K562 (cell line): ENCODE measurements around the gene TNNT2. TPM values are rescaled to one million over a fixed set of nuclear protein-coding genes. Genes with fewer than 3 reads are reported as not detected.

Source experiments
- ATAC-seq: fragments of 200-7000 bp; cut with Tn5 transposase; 3 replicates; pipeline ENCODE4 v1.9.1; 2020; ENCODE audit warnings: moderate library complexity
- BruUV-seq: library from RNA; stranded (reverse); fragments of 400-500 nt; replicated peaks from 2 replicates; lab custom pipeline; 2021; lab: Mats Ljungman, UMichigan
- CTCF ChIA-PET: fragments of 300-600 bp; formaldehyde crosslinking; extraction: SDS; loops from one replicate; lab custom pipeline; 2021; ENCODE audit warnings: low intra/inter-chr PET ratio; lab: Yijun Ruan, JAX
- POLR2A ChIA-PET: fragments of 300-600, 350-650 bp; sonication (Branson Sonifier 250); formaldehyde crosslinking; extraction: SDS; loops from one replicate; lab custom pipeline; 2021; ENCODE audit warnings: antibody characterized with exemption, inconsistent platforms; lab: Yijun Ruan, JAX
- DNase-seq, 4 experiments: peaks; one replicate each; pipeline versions ENCODE4 v3.0.0 to v3.0.0-alpha.2; 2011 to 2018; ENCODE audit warnings: low spot score in 3 of 4, mixed read lengths in 3 of 4; ENCODE audit errors: extremely low read depth in 1 of 4
- FAIRE-seq: peaks from 2 replicates; lab custom pipeline; 2011; peaks lifted over from hg19 to GRCh38; lab: Jason Lieb, UNC
- H2AFZ ChIP-seq: 2 replicates; pipeline ENCODE4 v1.6.0; 2011; ENCODE audit warnings: low read depth, low read length, control low read depth, inconsistent platforms
- H3K27ac ChIP-seq: fragments of 200-600 bp; 3 replicates; pipeline ENCODE4 v1.8.0; 2011; ENCODE audit warnings: low read depth, mild to moderate bottlenecking, control low read depth, inconsistent platforms, low read length, moderate library complexity, mixed read lengths; ENCODE audit errors: extremely low read depth
- H3K27me3 ChIP-seq, 2 experiments: fragments of 300-600 bp in 1 of 2; 2 replicates in 1 of 2; 3 replicates in 1 of 2; pipeline versions ENCODE4 v1.6.0 to v1.8.0; 2011; ENCODE audit warnings: inconsistent platforms in 2 of 2, low read length in 2 of 2, mild to moderate bottlenecking in 1 of 2, mixed read lengths in 1 of 2, moderate library complexity in 1 of 2; ENCODE audit not compliant: control insufficient read depth in 2 of 2, insufficient read depth in 2 of 2
- H3K36me3 ChIP-seq: fragments of 300-600 bp; 3 replicates; pipeline ENCODE4 v1.8.0; 2011; ENCODE audit warnings: mild to moderate bottlenecking, low read length, inconsistent platforms; ENCODE audit not compliant: control insufficient read depth, insufficient read depth
- H3K4me1 ChIP-seq, 2 experiments: fragments of 200-600 bp in 1 of 2; replicated peaks in 1 of 2; 2 replicates in 1 of 2; 3 replicates in 1 of 2; pipeline versions ENCODE4 v1.5.1 to v1.8.0; 2011; ENCODE audit warnings: inconsistent platforms in 2 of 2, low read length in 2 of 2, mild to moderate bottlenecking in 1 of 2, mixed read lengths in 1 of 2, moderate library complexity in 1 of 2; ENCODE audit not compliant: control insufficient read depth in 2 of 2, insufficient read depth in 2 of 2
- H3K4me2 ChIP-seq: 2 replicates; pipeline ENCODE4 v1.6.1; 2011; ENCODE audit warnings: low read length, control low read depth, inconsistent platforms, mixed read lengths; ENCODE audit not compliant: insufficient read depth
- H3K4me3 ChIP-seq: fragments of 200-600 bp; sonication (generic), shearing (Covaris generic); 2 replicates; pipeline ENCODE4 v1.5.1; 2016; ENCODE audit warnings: control low read depth, inconsistent platforms
- H3K79me2 ChIP-seq: fragments of 200-600 bp; 3 replicates; pipeline ENCODE4 v1.8.0; 2011; ENCODE audit warnings: low read length, inconsistent platforms; ENCODE audit not compliant: control insufficient read depth, insufficient read depth
- H3K9ac ChIP-seq, 2 experiments: 2 replicates each; pipeline versions ENCODE4 v1.6.0 to v1.6.1; 2011; ENCODE audit warnings: low read depth in 2 of 2, low read length in 2 of 2, control low read depth in 1 of 2, inconsistent platforms in 1 of 2, mild to moderate bottlenecking in 1 of 2, mixed read lengths in 1 of 2; ENCODE audit not compliant: insufficient read depth in 1 of 2
- H3K9me1 ChIP-seq: one replicate; pipeline ENCODE4 v1.6.0; 2011; ENCODE audit warnings: inconsistent platforms, mild to moderate bottlenecking, low read length, moderate library complexity; ENCODE audit not compliant: control insufficient read depth, insufficient read depth
- H3K9me3 ChIP-seq: replicated peaks from 2 replicates; pipeline ENCODE4 v1.5.1; 2011; ENCODE audit warnings: low read depth, low read length, inconsistent platforms; ENCODE audit not compliant: control insufficient read depth, insufficient read depth
- H4K20me1 ChIP-seq: replicated peaks from 2 replicates; pipeline ENCODE4 v1.6.1; 2011; ENCODE audit warnings: low read length, inconsistent platforms, mixed read lengths; ENCODE audit not compliant: control insufficient read depth, insufficient read depth
- CREM ChIP-seq: IDR thresholded peaks from 2 replicates; pipeline ENCODE4 v1.6.1; 2014; ENCODE audit warnings: antibody characterized with exemption, low read depth
- ESRRA ChIP-seq: fragments of 450-650 bp; IDR thresholded peaks from 2 replicates; pipeline ENCODE4 v1.6.1; 2014; ENCODE audit warnings: low read depth, mild to moderate bottlenecking, moderate library complexity, borderline replicate concordance
- GATA2 ChIP-seq: sonication (generic); formaldehyde crosslinking; IDR thresholded peaks from 2 replicates; pipeline ENCODE4 v1.4.0; 2020; ENCODE audit warnings: mild to moderate bottlenecking, missing genetic modification reagents
- GMEB1 ChIP-seq: fragments of 250-450 bp; sonication (Bioruptor Pico); IDR thresholded peaks from 2 replicates; pipeline ENCODE4 v1.4.0; 2020; ENCODE audit warnings: mild to moderate bottlenecking
- HDAC8 ChIP-seq: fragments of 450-650 bp; IDR thresholded peaks from 2 replicates; pipeline ENCODE4 v1.6.1; 2016; ENCODE audit warnings: mild to moderate bottlenecking, missing genetic modification characterization, moderate library complexity, missing compliant biosample characterization
- NUFIP1 ChIP-seq: fragments of 450-650 bp; IDR thresholded peaks from 2 replicates; pipeline ENCODE4 v1.6.1; 2018; ENCODE audit not compliant: partially characterized antibody
- PRDM10 ChIP-seq: fragments of 450-650 bp; IDR thresholded peaks from 2 replicates; pipeline ENCODE4 v1.6.1; 2018; ENCODE audit not compliant: partially characterized antibody
- PRPF4 ChIP-seq: fragments of 200-400 bp; formaldehyde crosslinking; IDR thresholded peaks from one replicate; pipeline ENCODE4 v1.6.1; 2017; ENCODE audit warnings: low read length, low read depth, mild to moderate bottlenecking; ENCODE audit not compliant: insufficient read depth, poor library complexity, severe bottlenecking
- SLC30A9 ChIP-seq: fragments of 250-450 bp; sonication (Bioruptor Pico); IDR thresholded peaks from 2 replicates; pipeline ENCODE4 v1.8.0; 2022; ENCODE audit warnings: mild to moderate bottlenecking, moderate library complexity
- ZBTB11 ChIP-seq, 3 experiments: fragments of 200-800 bp in 1 of 3; fragments of 250-450 bp in 1 of 3; fragments of 450-650 bp in 1 of 3; sonication (Bioruptor Pico) in 1 of 3; sonication (Bioruptor generic) in 1 of 3; formaldehyde crosslinking in 1 of 3; IDR thresholded peaks; 2 replicates each; pipeline versions ENCODE4 v1.6.1 to v1.8.0; 2016 to 2022; ENCODE audit warnings: mild to moderate bottlenecking in 2 of 3, missing genetic modification characterization in 2 of 3, missing compliant biosample characterization in 1 of 3, moderate library complexity in 1 of 3
- ZNF140 ChIP-seq: fragments of 250-450 bp; sonication (Bioruptor Pico); IDR thresholded peaks from 2 replicates; pipeline ENCODE4 v1.8.0; 2021; ENCODE audit warnings: moderate library complexity, mild to moderate bottlenecking, inconsistent platforms
- ZNF274 ChIP-seq: IDR thresholded peaks from 2 replicates; pipeline ENCODE4 v1.6.1; 2011; ENCODE audit warnings: low read depth, mild to moderate bottlenecking, low read length, moderate library complexity, borderline replicate concordance
- WGBS: fragments of 100-300 bp; shearing (Covaris generic); methylation state at CpG from one replicate; pipeline ENCODE4 v1.1.6; 2016; ENCODE audit warnings: low coverage, mixed read lengths; ENCODE audit not compliant: insufficient coverage; ENCODE audit errors: missing lambda C conversion rate; 5-methylcytosine and 5-hydroxymethylcytosine counted together
- in situ Hi-C: fragments of 300-500 bp; cut with MboI; formaldehyde crosslinking; loops from 4 replicates; pipeline ENCODE4 v1.15.0; 2018; ENCODE audit warnings: inconsistent platforms, mixed read lengths
- intact Hi-C: fragments of 100-400 bp; cut with micrococcal nuclease; formaldehyde crosslinking; loops from 2 replicates; pipeline ENCODE4 v1.14.2; 2022
- polyA plus RNA-seq, 8 experiments: library from polyadenylated mRNA; depleted of rRNA in 4 of 8; stranded (reverse) in 5 of 8; unstranded in 3 of 8; fragments of >200 nt; fragmentation: Nextera tagmentation in 2 of 8; fragmentation: Illumina TruSeq in 1 of 8; extraction: Ambion mirVana in 2 of 8; extraction: Trizol in 1 of 8; gene quantifications; 2 replicates each; pipeline versions ENCODE4 v1.2.1 to v1.2.3, GENCODE V29; 2011 to 2014; ENCODE audit warnings: inconsistent platforms in 1 of 8, missing spikeins in 1 of 8
- total RNA-seq, 7 experiments: library from RNA; depleted of rRNA in 6 of 7; stranded (reverse); fragments of >200 nt in 6 of 7; fragmentation: Illumina TruSeq in 2 of 7; extraction: Trizol in 2 of 7; gene quantifications; 2 replicates each; pipeline versions ENCODE4 v1.2.1 to v1.2.3, GENCODE V29; 2011 to 2021; ENCODE audit warnings: low replicate concordance in 1 of 7

Gene TNNT2
- total and polyA plus RNA-seq, 9 of the 15 experiments (the other 6 are each of a cell fraction or from before 2014, with no cell fraction given) = not detected

GRCh38 chr1:201404722-201405483, 27.4 kb upstream of the TNNT2 start:
- WGBS = 0% methylated on average over 11 of the region's 11 CpGs
- POLR2A ChIA-PET = interaction anchor here (0.6 to 1.1 kb wide), 3 partner anchors 46 to 89 kb away, joined by 3 to 5 read pairs (median 3); no protein-coding TSS in a partner anchor
- no peak for FAIRE-seq
- TF ChIP-seq NUFIP1 = no peak
- no peak for TF ChIP-seq GATA2
- TF ChIP-seq ZNF140 = no peak
- TF ChIP-seq PRPF4 = no peak
- TF ChIP-seq ZBTB11 (CRISPR knock-in tag; IDR thresholded peaks at IDR 0.05) = no peak
- TF ChIP-seq ZNF274 = no peak
- TF ChIP-seq ESRRA = no peak
- TF ChIP-seq SLC30A9 = no peak
- no peak for TF ChIP-seq CREM
- TF ChIP-seq PRDM10 = no peak
- TF ChIP-seq GMEB1 (CRISPR knock-in tag) = no peak
- TF ChIP-seq HDAC8 = no peak

More at GRCh38 chr1:201404722-201405483, 27.4 kb upstream of the TNNT2 start:
- CTCF ChIA-PET = no interaction called here
- Histone ChIP-seq H4K20me1 (peaks cover 22% of the 10 kb centered on the region), H3K4me1 (no peaks in the 10 kb centered on the region), H3K4me2 (no peak overlapping the region), H3K9me1 (no peaks in the 10 kb centered on the region), H3K9ac (no peak overlapping the region), H3K9me3 (no peaks in the 10 kb centered on the region), H2AFZ (no peak overlapping the region), H3K27ac (no peak overlapping the region), H3K4me3 (no peak overlapping the region), H3K27me3 (peaks cover 27 to 65% of the 10 kb centered on the region in 2 experiments), H3K79me2 (no peaks in the 10 kb centered on the region), H3K36me3 (no peaks in the 10 kb centered on the region)
- intact Hi-C loops (no loop called here), in situ Hi-C loops (no loop called here)
- BruUV-seq = no TSS peak
- no peak for DNase-seq
- ATAC-seq = no peak
